Heart right ventricle (tissue), 16 donors: ENCODE data around the gene PIGR. TPM values are rescaled to one million over a fixed set of nuclear protein-coding genes. Genes with fewer than 3 reads are reported as not detected.

Source experiments
- ATAC-seq, 8 donors: fragments of 200-7000 bp; cut with Tn5 transposase; one replicate each; pipeline ENCODE4 v1.9.1; 2020; ENCODE audit warnings: mild to moderate bottlenecking in 8 of 8, moderate library complexity in 8 of 8, moderate number of reproducible peaks in 1 of 8
- DNase-seq, 2 donors: peaks; one replicate each; pipeline ENCODE4 v3.0.0-alpha.2; 2020
- H3K27ac ChIP-seq, 10 donors: fragments of 200-600 bp; sonication (generic) in 2 of 10; one replicate each; pipeline versions ENCODE4 v1.5.0 to v1.8.0; 2020 to 2022; ENCODE audit warnings: mild to moderate bottlenecking in 3 of 10
- H3K27me3 ChIP-seq, 7 donors: fragments of 200-600 bp; one replicate each; pipeline ENCODE4 v1.8.0; 2021 to 2022; ENCODE audit warnings: mild to moderate bottlenecking in 2 of 7
- H3K36me3 ChIP-seq, 9 donors: fragments of 200-600 bp; sonication (generic) in 1 of 9; one replicate each; pipeline versions ENCODE4 v1.5.0 to v1.8.0; 2020 to 2022; ENCODE audit warnings: mild to moderate bottlenecking in 2 of 9
- H3K4me1 ChIP-seq, 9 donors: fragments of 200-600 bp; sonication (generic) in 1 of 9; one replicate each; pipeline versions ENCODE4 v1.5.0 to v1.8.0; 2020 to 2022; ENCODE audit warnings: mild to moderate bottlenecking in 4 of 9
- H3K4me3 ChIP-seq, 10 donors: fragments of 200-600 bp; sonication (generic) in 2 of 10; one replicate each; pipeline versions ENCODE4 v1.5.0 to v1.8.0; 2020 to 2022; ENCODE audit warnings: mild to moderate bottlenecking in 7 of 10, moderate library complexity in 2 of 10
- H3K9me3 ChIP-seq, 11 donors: fragments of 200-600 bp in 10 of 11; sonication (generic) in 2 of 11; one replicate each; pipeline versions ENCODE4 v1.5.0 to v1.8.0; 2013 to 2022; ENCODE audit warnings: mild to moderate bottlenecking in 2 of 11, control low read depth in 1 of 11, moderate library complexity in 1 of 11
- WGBS, 2 donors: extraction: QIAGEN DNeasy Blood & Tissue Kit; methylation state at CpG; one replicate each; pipeline ENCODE4 v1.1.7; 2013; ENCODE audit warnings: inconsistent platforms in 1 of 2; 5-methylcytosine and 5-hydroxymethylcytosine counted together
- intact Hi-C, 10 donors: fragments of 100-400 bp; cut with DNase I; formaldehyde crosslinking; loops; one replicate each; pipeline versions ENCODE4 v1.11.1 to v1.14.2; 2022
- polyA plus RNA-seq, 2 donors: library from polyadenylated mRNA; stranded (reverse); fragments of 200-250 nt; gene quantifications; one replicate each; pipeline ENCODE4 v1.2.3, GENCODE V29; 2013
- total RNA-seq, 10 donors: library from RNA; stranded (reverse); fragmentation: NEBNext Ultra II Directional in 3 of 10; extraction: Animal tissue kit (Norgen Biotek cat#: 25700) in 3 of 10; gene quantifications; one replicate each; pipeline versions ENCODE4 v1.2.1 to v1.2.4, GENCODE V29; 2021 to 2023
- TF ChIP-seq, protein P1 (sequence below), 9 donors: fragments of 200-600 bp; sonication (generic) in 2 of 9; IDR thresholded peaks; one replicate each; pipeline versions ENCODE4 v1.5.0 to v1.8.0; 2021 to 2022; ENCODE audit warnings: antibody characterized with exemption in 9 of 9, mild to moderate bottlenecking in 5 of 9, moderate library complexity in 1 of 9
- donor health status: Arrhythmogenic right ventricular cardiomyopathy.
- donor health status: ischemic (EF 13 %, LVEDD 7.1; RV severe dilation, severe dysfunction).
- donor health status: healthy with polysubstance abuse.
- donor health status: DM: no; HTN: yes; CAD: no.
- donor health status: DM: no; HTN: no; CAD: no.
- donor health status: ischemic (EF 25% LVEDD 6.9; RV normal size, moderate dysfunction).
- donor health status: ischemic (EF 25% LVEDD 5.7; RV mildly dilated, moderate dysfunction).
- donor health status: healthy.
- donor health status: DM: yes; HTN: yes; CAD: no.
- donor health status: Ischemic cardiomyopathy.
- donor health status: ischemic (EF 35%, LVEDD 5.7; RV mildly dilated, moderate dysfunction).
- donor health status: nonischemic (EF 11% LVEDD 7.7; RV severe dilation, severe dysfunction).
- donor health status: DM: yes; HTN: yes; CAD: no.
- donor health status: PGD.
- donor health status: ischemic (EF 29% LVEDD 5.4; RV normal size, mild dysfunction).
- donor health status: nonischemic (EF 23%, LVEDD 6.1; RV moderate dilation, normal function).

The PIGR gene
- total and polyA plus RNA-seq, 12 donors = 0.01 to 0.11 (median 0.10) TPM; not detected in 9

DNA sequence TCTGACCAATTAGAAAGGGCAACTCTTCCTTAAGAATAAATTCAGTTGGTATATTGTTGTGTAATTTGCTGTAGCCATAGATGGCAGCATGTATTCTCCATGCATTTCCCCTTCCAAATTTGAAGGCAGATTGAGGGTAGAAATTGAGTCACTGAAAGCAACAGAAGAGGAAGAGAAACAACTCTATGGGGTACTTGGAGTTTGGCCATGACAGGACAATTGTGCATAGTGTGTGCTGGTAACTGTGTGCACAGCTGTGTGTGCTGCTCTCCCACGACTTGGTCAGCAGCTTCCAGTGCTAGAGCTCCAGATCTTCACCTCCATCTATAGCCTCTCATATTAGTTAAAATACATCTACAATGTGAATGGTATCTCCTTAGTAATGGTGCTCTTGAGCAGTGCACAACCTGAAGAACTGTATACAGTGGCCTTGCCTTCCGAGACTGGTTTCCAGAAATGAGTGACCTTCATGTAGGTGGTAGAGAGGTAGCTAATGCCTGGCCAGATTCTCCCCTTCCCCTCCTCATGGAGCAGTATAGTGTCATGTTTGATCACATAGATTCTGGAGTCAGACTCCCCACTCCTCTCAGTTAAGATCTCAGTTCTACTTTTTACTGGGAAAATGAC, 24.9 kb upstream of the PIGR start:
- TF ChIP-seq, protein P1, sequence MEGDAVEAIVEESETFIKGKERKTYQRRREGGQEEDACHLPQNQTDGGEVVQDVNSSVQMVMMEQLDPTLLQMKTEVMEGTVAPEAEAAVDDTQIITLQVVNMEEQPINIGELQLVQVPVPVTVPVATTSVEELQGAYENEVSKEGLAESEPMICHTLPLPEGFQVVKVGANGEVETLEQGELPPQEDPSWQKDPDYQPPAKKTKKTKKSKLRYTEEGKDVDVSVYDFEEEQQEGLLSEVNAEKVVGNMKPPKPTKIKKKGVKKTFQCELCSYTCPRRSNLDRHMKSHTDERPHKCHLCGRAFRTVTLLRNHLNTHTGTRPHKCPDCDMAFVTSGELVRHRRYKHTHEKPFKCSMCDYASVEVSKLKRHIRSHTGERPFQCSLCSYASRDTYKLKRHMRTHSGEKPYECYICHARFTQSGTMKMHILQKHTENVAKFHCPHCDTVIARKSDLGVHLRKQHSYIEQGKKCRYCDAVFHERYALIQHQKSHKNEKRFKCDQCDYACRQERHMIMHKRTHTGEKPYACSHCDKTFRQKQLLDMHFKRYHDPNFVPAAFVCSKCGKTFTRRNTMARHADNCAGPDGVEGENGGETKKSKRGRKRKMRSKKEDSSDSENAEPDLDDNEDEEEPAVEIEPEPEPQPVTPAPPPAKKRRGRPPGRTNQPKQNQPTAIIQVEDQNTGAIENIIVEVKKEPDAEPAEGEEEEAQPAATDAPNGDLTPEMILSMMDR (IDR thresholded peaks at IDR 0.05) = no peak

DNA sequence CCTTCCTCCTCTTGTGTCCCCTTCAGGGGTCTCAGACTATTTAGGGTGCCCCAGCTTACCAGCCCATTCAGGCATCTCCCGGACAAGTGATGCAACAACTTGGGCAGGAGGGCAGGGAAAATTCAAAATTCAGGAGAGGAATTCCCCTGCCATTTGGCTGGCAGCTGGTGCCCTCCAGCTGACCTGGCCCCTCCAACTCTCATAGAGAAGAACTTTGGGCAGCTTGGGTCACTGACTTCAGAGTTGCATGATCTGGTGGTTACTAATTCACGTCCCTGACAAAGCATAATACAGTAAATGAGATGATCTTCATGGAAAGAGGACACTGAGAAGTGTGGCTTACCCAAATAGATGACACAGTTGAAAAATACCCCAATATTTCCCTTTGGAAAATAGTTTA, 24.2 kb upstream of the PIGR start, which contains the start of gene FCAMR:
TSS of gene FCAMR (minus strand) at position 15 of the 400 bp plus-strand sequence. CDS start 335 bp downstream, outside the sequence.
- Histone ChIP-seq H3K9me3 (no peaks in the 10 kb centered on the region), H3K27me3 (peaks cover 0 to 47% (median 9%) of the 10 kb centered on the region in 7 donors), H3K27ac (no peak within 1 kb of the TSS), H3K4me1 (peaks cover 0 to 44% (median 0%) of the 10 kb centered on the region in 9 donors), H3K36me3 (no peaks in the 10 kb centered on the region), H3K4me3 (no peak within 1 kb of the TSS)
- TF ChIP-seq, protein P1 (IDR thresholded peaks at IDR 0.05) = no peak
- ATAC-seq (no peak), DNase-seq (no peak)
- intact Hi-C loops = loop anchor here in 2 of 10 donors (10.0 kb wide), 1 partner anchor 346 kb away; no protein-coding TSS in a partner anchor
- WGBS, 2 donors = 75 to 83% methylated on average over 2 of the region's 2 CpGs

More for the DNA sequence above, 24.9 kb upstream of the PIGR start:
- Histone ChIP-seq H3K36me3 (no peaks in the 10 kb centered on the region), H3K4me3 (no peak overlapping the region), H3K27me3 (peaks cover 0 to 40% (median 9%) of the 10 kb centered on the region in 7 donors), H3K4me1 (peaks cover 0 to 44% (median 0%) of the 10 kb centered on the region in 9 donors), H3K9me3 (no peaks in the 10 kb centered on the region), H3K27ac (no peak overlapping the region)
- intact Hi-C loops = loop anchor here in 2 of 10 donors (10.0 kb wide), 1 partner anchor 346 kb away; no protein-coding TSS in a partner anchor
- ATAC-seq (peak in 1 of 8 donors; percentile 53), DNase-seq (no peak)
- 79 to 80% methylated on average over 2 of the region's 2 CpGs for WGBS, 2 donors

DNA sequence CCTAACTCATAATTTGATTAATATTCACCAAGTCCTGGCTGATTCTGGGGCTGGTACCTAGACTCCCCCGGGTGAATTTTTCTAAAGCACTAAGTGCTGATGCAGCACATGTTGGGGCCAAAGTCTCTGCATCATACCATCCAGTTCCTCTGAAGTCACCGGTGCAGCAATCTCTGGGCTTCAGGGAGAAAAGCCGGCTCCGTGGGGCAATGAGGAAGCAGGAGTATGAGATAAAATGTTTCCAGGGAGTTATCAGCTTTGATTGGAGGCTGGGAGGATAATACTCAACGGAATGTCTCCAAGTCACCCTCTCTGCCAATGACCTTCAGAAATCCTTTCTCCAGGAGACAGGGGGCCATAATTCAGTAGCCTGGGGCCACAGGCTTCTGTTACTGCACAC, 22.8 kb upstream of the PIGR start:
- intact Hi-C loops = no loop called here
- WGBS, 2 donors = 22 to 34% methylated on average over 5 of the region's 5 CpGs
- no peak for DNase-seq

DNA sequence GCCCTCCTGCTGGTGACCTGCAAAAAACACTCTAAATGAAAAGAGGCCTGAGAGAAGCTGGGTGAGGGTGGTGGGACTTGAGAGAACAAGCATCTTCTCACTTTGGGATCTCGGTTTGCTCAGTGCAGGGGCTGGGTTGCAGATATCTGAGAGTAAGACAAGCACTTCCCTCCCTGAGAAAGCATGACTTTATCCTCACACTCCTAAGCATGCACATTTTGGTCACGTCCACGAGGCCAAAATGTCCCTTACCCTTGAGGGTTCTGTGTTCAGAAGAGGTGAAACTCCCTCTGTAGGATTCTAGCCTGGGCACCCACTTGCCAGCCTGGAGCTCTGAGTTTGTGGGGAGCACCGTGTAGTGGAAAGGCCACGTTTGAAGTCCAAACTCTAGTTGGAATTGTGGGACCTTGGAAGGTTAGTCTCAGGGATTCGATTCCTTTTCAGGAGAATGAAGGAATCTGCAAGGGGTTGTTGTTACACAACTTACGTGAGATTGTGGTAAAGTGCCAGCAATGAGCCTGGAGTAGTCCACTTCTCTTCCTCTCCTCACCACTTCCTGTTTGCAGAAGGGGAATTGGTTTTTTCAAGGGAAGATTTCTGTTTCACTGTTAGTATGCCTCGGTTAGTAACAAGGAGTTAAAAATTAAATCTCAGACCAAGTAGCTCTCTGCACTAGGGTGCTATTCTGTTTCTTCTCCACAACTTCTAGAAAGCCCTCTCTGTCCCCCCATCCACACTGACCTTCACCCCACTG, 21.0 kb upstream of the PIGR start:
- H3K27me3 ChIP-seq = peaks cover 0 to 52% (median 9%) of the 10 kb centered on the region in 7 donors
- peak in 3 of 8 donors; percentile 31 to 63 (median 35) for ATAC-seq
- no peaks in the 10 kb centered on the region for H3K9me3 ChIP-seq
- intact Hi-C loops = no loop called here
- DNase-seq = no peak
- H3K36me3 ChIP-seq = no peaks in the 10 kb centered on the region
- WGBS, 2 donors = 65 to 73% methylated on average over 8 of the region's 8 CpGs
- TF ChIP-seq, protein P1 (IDR thresholded peaks at IDR 0.05) = no peak
- H3K4me1 ChIP-seq = peaks cover 0 to 52% (median 0%) of the 10 kb centered on the region in 9 donors
- no peak overlapping the region for H3K27ac ChIP-seq
- H3K4me3 ChIP-seq = no peak overlapping the region

More for the DNA sequence above, 22.8 kb upstream of the PIGR start:
- H3K4me3 ChIP-seq = no peak overlapping the region
- ATAC-seq = no peak
- peaks cover 0 to 59% (median 9%) of the 10 kb centered on the region in 7 donors for H3K27me3 ChIP-seq
- no peaks in the 10 kb centered on the region for H3K9me3 ChIP-seq
- H3K36me3 ChIP-seq = no peaks in the 10 kb centered on the region
- H3K4me1 ChIP-seq = peaks cover 0 to 44% (median 0%) of the 10 kb centered on the region in 9 donors
- TF ChIP-seq, protein P1 (IDR thresholded peaks at IDR 0.05) = no peak
- no peak overlapping the region for H3K27ac ChIP-seq
